ENCODE data around the gene C15orf61.

C15orf61 gene

DNA sequence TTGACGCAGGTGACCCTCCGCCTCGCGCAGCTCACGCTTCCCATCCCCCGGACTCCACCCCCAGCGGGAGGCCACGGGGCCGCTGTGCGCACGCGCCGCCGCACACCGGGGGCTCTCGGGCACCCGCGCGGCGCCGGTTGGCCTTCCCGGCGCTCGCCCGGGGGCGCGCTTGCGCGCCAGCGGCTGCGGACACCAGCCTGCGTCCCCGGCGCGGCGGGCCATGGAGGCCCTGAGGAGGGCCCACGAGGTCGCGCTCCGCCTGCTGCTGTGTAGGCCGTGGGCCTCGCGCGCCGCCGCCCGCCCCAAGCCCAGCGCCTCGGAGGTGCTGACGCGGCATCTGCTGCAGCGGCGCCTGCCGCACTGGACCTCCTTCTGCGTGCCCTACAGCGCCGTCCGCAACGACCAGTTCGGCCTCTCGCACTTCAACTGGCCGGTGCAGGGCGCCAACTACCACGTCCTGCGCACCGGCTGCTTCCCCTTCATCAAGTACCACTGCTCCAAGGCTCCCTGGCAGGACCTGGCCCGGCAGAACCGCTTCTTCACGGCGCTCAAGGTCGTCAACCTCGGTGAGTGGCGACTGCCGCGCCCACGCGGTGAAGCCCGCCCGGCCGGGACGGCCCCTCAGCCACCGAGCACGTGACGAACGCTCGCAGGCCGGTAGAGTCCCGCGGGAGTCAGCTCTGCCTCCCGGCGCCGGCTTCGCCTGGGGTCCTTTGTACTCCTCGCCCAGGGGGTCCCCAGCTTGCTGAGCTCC is at the start of gene C15orf61:
Gene C15orf61 (plus strand): TSS at position 103 of the 754 bp plus-strand sequence. CDS start 118 bp downstream, at position 221.
- peak; percentile 63 to 69 for DNase-seq (ENCODE audit: low read depth in 2 of 2, low spot score in 1 of 2)

DNA sequence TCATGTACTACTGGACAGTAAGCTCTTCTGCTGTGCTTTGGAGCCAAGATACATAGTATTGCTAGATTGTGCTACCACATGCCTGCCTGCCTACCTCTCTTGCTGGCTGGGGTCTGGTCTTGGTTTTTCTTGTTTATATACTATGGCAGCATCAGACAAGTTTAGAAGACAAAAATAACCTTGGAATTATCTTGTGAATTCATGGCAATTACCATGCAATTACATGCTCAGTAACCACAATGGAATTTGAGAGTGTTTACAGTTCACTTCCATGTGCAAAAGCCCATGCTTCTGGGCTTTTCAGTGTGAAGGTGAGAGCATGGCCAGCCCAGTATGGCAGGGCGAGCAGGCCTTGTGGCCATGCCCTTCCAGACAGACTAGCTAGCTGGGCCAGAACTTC is 48.0 kb upstream of the C15orf61 start:
- DNase-seq (ENCODE audit: low read depth in 2 of 2, low spot score in 1 of 2) = no peak

DNA sequence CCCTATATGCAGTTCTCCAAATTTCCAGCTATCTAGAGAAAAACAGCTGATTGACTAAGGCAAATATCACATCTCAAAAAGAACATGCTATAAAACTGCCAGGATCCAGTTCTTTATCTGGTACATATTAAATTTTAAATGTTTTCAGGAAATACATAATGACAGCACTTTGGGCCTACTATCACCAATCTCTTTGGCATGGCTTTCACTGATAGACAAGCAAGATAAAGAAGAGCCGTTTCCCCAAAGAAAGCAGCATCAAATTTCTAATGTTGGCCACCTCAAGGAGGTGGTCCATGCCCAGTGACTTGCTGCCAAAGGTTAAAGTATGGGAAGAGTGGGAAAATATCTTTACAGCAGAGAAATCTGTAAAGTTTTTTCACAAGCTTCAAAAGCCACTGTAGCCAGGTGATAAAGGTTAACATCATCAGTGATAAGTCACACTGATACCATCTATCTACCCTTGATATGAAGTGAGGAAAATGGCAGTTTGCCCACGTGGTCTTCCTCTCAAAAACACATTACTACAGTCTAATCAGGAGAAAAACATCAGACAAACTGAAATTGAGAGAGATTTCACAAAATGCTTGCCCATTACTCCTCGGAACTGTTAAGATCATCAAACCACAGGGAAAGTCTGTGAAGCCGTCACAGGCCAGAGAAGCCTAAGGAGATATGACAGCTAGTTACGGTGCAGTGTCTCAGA is 46.4 kb upstream of the C15orf61 start:
- no peak for DNase-seq (ENCODE audit: low read depth in 2 of 2, low spot score in 1 of 2)

DNA sequence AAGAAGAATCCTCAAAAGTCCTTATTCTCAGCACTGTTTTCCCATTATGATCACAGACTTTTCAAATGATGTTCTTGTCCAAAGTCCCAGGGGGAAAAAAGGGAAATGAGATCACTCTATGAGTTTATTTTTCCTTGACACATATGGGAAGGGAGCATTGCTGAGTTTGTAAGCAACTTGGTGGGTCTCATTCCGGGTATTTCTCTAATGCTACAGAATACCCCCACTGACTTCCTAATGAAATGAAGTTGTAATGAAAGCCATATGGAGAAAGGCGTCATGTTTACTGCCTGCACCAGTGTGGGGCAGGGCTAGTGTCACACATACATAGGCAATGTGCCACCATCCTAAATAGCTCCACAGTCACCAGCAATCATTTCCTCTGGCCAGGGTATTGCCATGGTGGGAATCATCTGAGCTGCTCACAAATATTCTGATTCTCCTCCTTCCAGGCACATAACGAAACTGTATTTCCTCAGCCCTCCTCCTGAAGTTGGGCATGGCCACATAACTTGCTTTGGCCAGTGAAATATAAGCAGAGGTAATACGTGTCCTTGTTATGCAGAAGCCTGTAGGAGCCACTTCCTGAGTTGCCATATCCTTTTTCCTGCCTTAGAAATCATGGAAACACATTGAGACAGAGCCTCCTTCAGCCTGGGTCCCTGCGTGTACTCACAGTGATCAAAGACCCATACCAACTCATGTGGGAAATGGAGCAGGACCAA is 41.0 kb upstream of the C15orf61 start:
- DNase-seq (ENCODE audit: low read depth in 2 of 2, low spot score in 1 of 2) = no peak

DNA sequence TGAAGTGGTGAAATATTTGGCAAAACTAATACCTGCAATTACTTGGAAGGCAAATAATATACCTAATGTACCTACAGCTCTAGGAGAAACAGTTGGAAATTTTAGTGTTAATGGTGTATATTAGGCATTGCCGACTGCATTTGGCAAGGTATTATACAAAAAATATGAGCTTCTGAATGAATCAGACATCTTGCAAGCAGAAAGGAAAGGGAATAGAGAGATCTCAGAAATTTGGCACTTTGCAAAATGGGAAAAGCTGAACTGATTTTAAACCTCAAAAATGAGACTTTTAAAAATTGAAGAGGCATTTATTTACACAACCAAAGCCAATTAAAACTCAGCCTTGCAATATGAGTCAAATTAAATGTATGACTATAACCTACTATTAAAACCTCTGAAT is 40.2 kb upstream of the C15orf61 start:
- no peak for DNase-seq (ENCODE audit: low read depth in 2 of 2, low spot score in 1 of 2)

DNA sequence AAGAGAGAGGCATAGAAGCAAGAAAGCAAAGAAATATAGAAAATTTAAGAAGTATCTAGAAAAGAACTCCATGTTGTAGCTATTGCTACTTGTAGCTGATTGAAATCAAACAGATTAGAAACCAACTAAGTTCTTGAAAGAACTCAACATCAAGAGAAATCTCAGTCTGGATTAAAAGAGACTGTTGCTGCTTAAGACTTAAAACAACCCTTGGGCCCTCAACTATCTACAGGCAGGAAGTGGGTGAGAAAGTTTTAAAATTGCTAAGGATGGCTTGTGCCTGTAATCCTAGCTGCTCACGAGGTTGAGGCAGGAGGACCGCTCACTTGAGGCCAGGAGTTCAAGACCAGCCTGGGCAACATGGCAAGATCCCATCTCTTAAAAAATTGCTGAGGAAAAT is 39.3 kb upstream of the C15orf61 start:
- DNase-seq (ENCODE audit: low read depth in 2 of 2, low spot score in 1 of 2) = no peak

DNA sequence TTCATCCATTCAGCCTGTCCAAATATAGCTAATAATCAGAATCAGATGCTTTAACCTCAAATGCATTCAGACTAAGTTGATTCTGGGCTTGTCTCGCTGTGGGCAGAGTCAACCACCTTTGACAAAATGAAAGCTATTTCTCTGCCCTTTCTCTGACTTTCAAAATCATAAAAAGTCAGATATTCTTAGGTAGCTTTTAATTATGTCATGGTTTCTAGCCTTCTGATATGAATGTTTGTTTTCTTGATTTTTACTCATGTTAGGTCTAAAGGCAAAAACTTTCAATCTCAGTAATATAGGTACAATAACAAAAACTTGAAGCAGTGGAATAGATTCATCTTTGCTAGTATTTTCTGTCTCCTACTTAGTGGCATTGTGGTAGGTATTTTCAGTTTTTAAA is 25.3 kb upstream of the C15orf61 start:
- no peak for DNase-seq (ENCODE audit: low read depth in 2 of 2, low spot score in 1 of 2)

DNA sequence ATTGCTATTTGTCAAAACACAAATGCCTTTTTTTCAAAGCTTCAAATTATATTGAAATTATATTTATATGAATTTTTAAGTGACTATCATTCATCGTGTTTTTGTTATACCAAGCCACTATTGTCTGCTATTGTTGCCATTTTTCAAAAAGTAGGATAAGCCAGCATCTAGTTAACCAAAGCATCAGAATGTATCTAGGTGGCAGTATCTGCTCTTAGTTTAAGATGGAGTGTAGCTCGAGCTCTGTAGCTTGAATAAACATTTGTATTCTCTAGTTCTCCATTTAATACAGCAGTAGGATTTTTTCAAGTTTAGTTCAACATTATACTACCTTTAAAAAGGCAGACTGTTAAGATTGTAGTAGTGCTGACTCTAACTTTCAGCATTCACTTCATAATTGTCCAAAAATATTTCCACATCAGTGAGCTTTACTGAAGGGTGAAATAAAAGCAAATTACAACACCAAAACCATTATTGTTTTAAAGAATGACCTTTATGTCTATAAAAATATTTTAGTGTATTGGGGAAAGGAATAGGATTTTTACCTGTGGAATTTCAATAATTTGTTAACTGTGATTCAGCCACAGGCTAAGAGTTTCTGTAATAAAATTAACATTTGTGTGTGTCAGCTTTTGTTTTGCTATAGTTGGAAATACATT is 19.6 kb upstream of the C15orf61 start:
- no peak for DNase-seq (ENCODE audit: low read depth in 2 of 2, low spot score in 1 of 2)

DNA sequence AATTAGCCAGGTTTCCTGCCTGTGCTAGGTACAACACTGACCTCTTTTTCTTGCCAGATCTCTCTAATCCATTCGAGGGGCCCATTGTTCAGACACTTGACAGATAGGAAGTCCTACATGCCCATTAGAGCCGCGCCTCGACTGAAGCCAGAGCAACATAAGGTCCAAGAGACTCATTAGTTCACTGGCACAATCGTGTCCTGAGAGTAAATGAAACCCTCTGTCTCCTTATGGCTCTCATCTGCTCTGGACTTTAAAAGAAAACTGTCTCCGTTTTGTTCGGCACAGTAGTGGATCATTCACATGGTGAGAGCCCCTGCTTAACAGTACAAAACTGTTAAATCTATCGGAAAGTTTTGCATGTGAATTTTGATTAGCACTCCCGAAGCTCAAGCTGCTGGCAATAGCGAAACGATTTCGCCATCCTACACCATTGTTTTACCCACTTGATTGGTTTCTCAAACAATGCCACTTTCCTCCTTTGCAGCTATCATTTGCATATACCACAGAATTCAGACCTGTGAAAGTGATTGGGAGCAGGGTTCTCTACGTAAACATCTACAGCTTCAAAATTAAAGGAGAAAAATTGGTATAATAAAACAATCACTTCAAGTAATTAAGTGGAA is 19.0 kb upstream of the C15orf61 start:
- no peak for DNase-seq (ENCODE audit: low read depth in 2 of 2, low spot score in 1 of 2)

DNA sequence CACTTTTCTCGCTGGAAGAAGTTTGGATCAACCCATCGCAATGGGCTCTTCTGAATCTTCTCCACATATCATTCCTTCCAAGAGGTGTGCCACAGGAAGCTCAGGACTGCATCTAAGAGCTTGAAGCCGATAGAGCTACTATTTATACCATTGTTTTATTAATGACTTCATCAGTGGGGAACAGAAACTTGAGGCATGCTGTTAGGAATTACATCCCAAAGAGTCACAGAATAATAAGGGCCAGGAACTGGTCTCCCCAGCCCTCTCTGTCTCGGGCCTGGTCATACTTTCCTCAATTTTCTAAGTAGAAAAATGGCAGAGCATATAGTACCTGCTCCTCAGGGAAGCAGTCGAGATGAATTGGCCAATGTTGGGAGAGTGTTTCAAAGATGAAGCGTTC is 16.9 kb upstream of the C15orf61 start:
- DNase-seq (ENCODE audit: low read depth in 2 of 2, low spot score in 1 of 2) = no peak

DNA sequence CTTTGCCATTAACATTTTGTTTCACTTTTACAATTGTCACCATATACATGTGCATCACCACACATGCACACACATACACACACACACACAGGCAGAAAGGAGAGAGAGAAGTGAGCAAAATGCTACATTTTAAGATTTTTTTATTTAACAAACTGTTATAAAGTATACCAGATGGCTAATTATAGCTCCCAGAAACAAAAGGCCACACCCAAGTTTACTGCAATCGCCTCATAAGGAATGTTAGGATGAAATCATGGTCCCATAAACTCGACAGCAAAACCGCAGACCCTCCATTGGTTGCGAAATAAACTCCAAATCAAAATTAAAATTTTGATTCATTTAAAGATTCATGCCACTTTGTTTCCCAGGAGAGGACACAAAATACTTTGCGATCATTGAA is 16.1 kb upstream of the C15orf61 start:
- DNase-seq (ENCODE audit: low read depth in 2 of 2, low spot score in 1 of 2) = no peak

DNA sequence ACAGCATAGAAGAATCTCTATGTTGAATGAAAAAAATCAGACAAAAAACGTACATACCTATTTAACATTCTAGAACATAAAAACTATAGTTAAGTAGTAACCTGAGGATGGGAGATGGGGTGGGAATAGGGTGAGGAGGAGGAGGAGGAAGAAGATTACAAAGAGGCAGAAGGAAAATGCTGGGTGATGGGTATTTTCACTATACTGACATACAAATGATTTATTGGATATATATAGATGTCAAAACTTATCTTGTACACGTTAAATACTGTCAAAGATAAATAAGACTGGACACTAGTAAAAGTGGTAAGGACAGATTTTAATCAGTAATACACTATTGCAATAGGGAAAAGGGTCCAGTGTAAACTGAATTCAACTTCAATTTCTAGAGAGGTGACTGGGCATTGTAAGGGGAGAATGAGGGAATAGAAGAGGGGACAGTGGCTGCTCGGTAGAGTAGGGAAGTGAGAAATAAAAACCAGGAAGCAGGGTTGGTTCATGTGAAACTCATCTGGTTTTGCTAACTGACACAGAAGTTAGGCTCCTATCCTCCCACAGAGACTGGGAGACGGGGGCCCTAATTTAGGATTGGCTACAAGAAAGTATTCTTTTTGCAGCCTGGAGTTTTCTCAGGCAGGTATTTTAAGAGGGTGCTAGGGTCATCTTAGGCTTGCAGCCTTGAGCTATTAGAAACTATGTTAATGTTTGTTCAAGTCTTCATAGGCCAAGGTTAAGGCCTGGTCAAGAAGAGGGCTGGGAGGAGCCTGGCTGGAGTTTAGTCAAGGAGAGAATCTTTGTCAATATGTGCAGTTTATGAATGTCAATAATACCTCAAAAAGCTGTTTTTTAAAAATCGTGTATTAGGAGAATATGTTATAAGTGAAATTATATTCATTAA is 15.0 kb upstream of the C15orf61 start:
- no peak for DNase-seq (ENCODE audit: low read depth in 2 of 2, low spot score in 1 of 2)

DNA sequence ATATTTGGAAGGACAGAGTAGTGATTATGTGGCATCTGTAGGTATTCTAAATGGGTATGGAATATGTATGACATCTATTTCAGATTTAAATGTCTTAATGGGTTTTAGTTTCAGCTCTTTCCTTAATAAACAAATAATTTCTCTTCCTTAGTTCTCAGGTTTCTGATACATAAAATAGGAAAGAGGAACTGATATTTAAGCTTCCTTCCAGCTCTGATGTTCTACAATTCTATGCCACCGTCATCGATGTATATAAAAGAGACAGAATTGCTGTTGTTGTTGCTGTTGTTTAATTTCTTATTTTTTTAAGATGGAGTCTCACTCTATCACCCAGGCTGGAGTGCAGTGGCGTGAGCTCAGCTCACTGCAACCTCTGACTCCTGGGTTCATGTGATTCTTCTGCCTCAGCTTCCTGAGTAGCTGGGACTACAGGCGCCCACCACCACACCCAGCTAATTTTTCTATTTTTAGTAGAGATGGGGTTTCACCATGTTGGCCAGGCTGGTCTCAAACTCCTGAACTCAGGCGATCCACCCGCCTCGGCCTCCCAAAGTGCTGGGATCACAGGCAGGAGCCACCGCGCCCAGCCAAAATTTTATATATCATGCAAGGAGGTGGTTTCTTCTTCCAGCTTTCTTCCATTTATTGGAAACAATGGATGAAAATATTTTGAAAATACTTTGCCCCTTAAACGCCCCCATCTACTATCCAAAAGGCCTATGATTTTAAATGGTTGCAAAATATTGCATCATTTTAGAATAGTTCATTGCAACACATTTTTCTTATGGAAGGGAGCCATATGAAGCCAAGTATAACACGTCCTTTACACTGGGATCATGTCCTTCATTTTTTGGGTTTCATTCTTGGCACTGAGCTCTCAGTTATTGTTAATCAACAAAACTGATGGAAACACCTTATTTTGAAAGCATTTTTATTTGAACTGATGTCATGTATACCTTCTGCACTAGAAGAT is 13.9 kb upstream of the C15orf61 start:
- no peak for DNase-seq (ENCODE audit: low read depth in 2 of 2, low spot score in 1 of 2)

DNA sequence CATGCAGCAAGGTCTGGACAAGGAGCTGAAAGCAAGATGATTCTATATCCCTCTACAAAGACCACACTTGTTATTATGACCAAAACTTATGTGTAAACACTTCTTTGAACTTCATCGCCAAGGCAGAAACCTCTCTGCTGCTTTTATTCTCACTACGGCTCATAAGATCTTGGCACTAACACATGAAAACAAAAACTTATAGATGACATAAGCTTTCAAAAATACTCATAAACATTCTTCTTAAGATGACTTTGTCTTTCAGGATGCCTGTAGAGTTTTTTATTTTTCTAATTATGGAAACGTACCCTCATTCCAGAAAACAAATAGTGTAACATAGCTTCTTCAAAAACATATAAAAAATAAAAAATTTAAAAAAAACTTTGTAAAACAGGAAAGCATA is 12.5 kb upstream of the C15orf61 start:
- no peak for DNase-seq (ENCODE audit: low read depth in 2 of 2, low spot score in 1 of 2)

DNA sequence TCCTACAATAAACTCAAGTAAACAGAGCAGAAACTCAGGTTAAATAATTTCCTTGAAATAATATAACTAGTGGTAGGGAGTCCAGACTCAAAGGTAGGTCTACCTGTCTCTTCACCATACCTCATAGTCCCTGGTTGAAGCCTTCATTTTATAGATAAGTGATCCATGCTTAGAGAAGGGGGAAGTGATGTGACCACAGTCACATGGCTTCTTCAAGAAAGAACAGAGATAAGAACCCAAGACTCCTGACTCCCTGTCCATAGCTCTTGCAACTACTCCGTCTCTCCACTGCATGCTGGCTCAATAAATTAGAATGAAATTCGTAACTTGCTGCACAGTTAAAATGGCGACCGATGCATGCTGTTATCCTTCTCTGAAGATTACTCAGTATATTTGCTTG is 11.0 kb upstream of the C15orf61 start:
- no peak for DNase-seq (ENCODE audit: low read depth in 2 of 2, low spot score in 1 of 2)

DNA sequence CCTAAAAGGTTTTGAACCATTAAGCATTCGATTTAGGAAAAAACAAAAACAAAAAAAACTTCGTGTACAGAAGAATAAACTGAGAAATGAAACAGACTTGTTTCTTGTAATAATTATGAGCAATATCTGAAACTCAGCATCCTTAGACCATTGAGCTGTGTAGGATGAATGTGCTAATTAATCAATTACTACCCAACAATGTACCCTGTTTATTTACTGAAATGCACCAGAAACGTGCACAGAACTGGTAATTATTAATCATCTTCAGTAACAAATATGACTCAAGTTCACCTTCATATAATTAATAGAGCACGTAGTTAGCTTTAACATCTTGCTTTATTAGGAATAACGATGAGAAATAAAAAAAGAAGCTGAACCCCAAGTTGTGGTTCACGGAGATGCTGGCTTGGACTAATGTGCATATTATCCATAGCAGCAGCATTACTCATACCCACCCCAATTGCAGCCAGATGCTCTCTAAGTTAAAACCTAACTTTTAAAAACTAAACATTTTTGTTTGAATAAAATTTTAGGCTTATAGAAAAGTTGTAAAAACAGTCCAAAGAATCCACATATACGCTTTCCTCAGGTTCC is 10.2 kb upstream of the C15orf61 start:
- DNase-seq (ENCODE audit: low read depth in 2 of 2, low spot score in 1 of 2) = no peak

DNA sequence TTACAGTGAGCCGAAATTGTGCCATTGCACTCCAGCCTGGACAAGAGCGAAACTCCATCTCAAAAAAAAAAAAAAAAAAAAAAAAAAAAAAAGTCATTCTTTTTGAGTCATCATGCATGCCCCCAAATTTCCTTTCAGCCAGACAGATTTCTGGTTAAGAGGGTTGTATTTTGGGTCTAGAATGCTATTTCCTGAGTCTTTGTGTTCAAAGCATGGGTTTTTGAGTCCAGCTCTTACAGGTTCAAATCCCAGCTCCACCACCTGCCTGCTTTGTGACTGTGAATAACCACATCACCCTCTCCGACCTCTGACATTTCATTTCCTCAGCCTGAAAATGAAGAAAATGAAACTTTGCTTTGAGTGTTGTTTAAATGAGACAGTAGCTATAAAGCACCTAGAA is 9.3 kb upstream of the C15orf61 start:
- no peak for DNase-seq (ENCODE audit: low read depth in 2 of 2, low spot score in 1 of 2)

DNA sequence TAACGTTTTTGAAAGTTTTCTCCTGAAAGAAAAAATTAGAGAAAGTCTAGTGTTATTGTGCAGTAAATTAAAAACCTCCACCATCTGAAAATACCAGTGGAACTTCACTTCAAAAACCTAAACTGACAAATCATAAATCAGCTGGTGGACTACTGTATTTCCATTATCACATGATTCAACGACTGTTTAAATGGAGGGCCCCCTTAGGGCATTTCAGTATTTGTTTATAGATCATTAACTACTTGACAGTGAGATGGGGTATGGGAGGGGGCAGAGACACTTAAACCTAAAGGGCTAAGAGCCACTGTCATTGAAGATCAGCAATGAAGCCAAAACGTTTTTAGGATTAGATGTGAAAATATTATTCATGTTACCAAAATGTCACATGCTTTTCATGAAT is 8.8 kb upstream of the C15orf61 start:
- no peak for DNase-seq (ENCODE audit: low read depth in 2 of 2, low spot score in 1 of 2)
